22Rv1 (cell line): ENCODE measurements around the gene RFX7.

Source experiments
- H3K27ac ChIP-seq: fragments of 450-650 bp; 2 replicates; pipeline ENCODE4 v1.5.1; 2017
- CTCF ChIP-seq: fragments of 450-650 bp; IDR thresholded peaks from 2 replicates; pipeline ENCODE4 v1.5.1; 2017; ENCODE audit warnings: mild to moderate bottlenecking
- ZFX ChIP-seq: fragments of 450-650 bp; IDR thresholded peaks from 2 replicates; pipeline ENCODE4 v1.6.1; 2017; ENCODE audit warnings: antibody characterized with exemption, borderline replicate concordance

The RFX7 gene

GRCh38 chr15:56059716-56060115 is 184.0 kb downstream of the RFX7 start:
- H3K27ac ChIP-seq, result no peak overlapping the region
- TF ChIP-seq ZFX (no peak), CTCF (no peak)

- no peak overlapping the region for H3K27ac ChIP-seq
- TF ChIP-seq ZFX, result no peak
- TF ChIP-seq CTCF, result no peak
These were observed 184.7 kb downstream of the RFX7 start for GRCh38 chr15:56058986-56059385.

GRCh38 chr15:56056626-56057025 is 187.1 kb downstream of the RFX7 start:
- no peak for TF ChIP-seq CTCF
- TF ChIP-seq ZFX, result no peak
- H3K27ac ChIP-seq, result no peak overlapping the region

- no peak overlapping the region for H3K27ac ChIP-seq
- TF ChIP-seq ZFX (no peak), CTCF (peak; percentile 57)
These were observed 190.7 kb downstream of the RFX7 start for GRCh38 chr15:56053046-56053400.

GRCh38 chr15:56052395-56053045 is 191.2 kb downstream of the RFX7 start:
- no peak for TF ChIP-seq ZFX
- peak; percentile 87 for TF ChIP-seq CTCF

GRCh38 chr15:56051676-56052075 is 192.0 kb downstream of the RFX7 start:
- no peak overlapping the region for H3K27ac ChIP-seq
- no peak for TF ChIP-seq ZFX
- no peak for TF ChIP-seq CTCF

More at GRCh38 chr15:56052395-56053045, 191.2 kb downstream of the RFX7 start:
- 0 out of 2 replicates have a peak overlapping the region, but pooled peaks have one; percentile 2 for H3K27ac ChIP-seq

- H3K27ac ChIP-seq, result no peak overlapping the region
- no peak for TF ChIP-seq CTCF
- TF ChIP-seq ZFX, result no peak
These were observed 194.1 kb downstream of the RFX7 start for GRCh38 chr15:56049577-56049976.
